HepG2 (cell line): Measurements from ENCODE around the gene VEGFB. TPM values are rescaled to one million over a fixed set of nuclear protein-coding genes. Genes with fewer than 3 reads are reported as not detected.
A peak's percentile ranks its signal among the peaks of the same experiment; 100 is the strongest.

ENCODE experiments used
- EED ChIP-seq: sonication (generic); formaldehyde crosslinking; IDR thresholded peaks from 2 replicates; pipeline ENCODE4 v1.5.0; 2020; ENCODE audit warnings: mild to moderate bottlenecking, missing genetic modification reagents
- GFI1 ChIP-seq: sonication (generic); formaldehyde crosslinking; IDR thresholded peaks from 2 replicates; pipeline ENCODE4 v1.5.0; 2020; ENCODE audit warnings: missing genetic modification reagents, mild to moderate bottlenecking, borderline replicate concordance
- GPN1 ChIP-seq: sonication (generic); formaldehyde crosslinking; IDR thresholded peaks from 2 replicates; pipeline ENCODE4 v1.5.1; 2020; ENCODE audit warnings: missing genetic modification reagents, borderline replicate concordance
- HNF4G ChIP-seq, 2 experiments: sonication (generic) in 1 of 2; formaldehyde crosslinking in 1 of 2; IDR thresholded peaks; 2 replicates each; pipeline versions ENCODE4 v1.4.0 to v1.6.1; 2011 to 2020; ENCODE audit warnings: borderline replicate concordance in 2 of 2, low read depth in 2 of 2, mild to moderate bottlenecking in 2 of 2, low read length in 1 of 2, missing genetic modification reagents in 1 of 2, moderate library complexity in 1 of 2
- JARID2 ChIP-seq: sonication (generic); formaldehyde crosslinking; IDR thresholded peaks from 2 replicates; pipeline ENCODE4 v1.8.1; 2023; ENCODE audit warnings: missing genetic modification reagents, inconsistent platforms; ENCODE audit not compliant: insufficient replicate concordance
- KAT8 ChIP-seq: IDR thresholded peaks from 2 replicates; pipeline ENCODE4 v1.6.1; 2016; ENCODE audit warnings: missing genetic modification reagents, missing compliant biosample characterization
- KLF13 ChIP-seq: sonication (generic); formaldehyde crosslinking; IDR thresholded peaks from 2 replicates; pipeline ENCODE4 v1.4.0; 2020; ENCODE audit warnings: mild to moderate bottlenecking, missing genetic modification reagents
- MAFK ChIP-seq, 2 experiments: IDR thresholded peaks in 1 of 2; conservative IDR thresholded peaks in 1 of 2; 2 replicates each; pipeline ENCODE4 v1.6.1; 2011; ENCODE audit warnings: improper control_type of control experiment in 2 of 2, low read length in 2 of 2
- ZNF253 ChIP-seq: sonication (generic); formaldehyde crosslinking; IDR thresholded peaks from 2 replicates; pipeline ENCODE4 v1.8.0; 2022; ENCODE audit warnings: mild to moderate bottlenecking, missing genetic modification reagents, borderline replicate concordance
- ZNF274 ChIP-seq: sonication (generic); formaldehyde crosslinking; IDR thresholded peaks from 2 replicates; pipeline ENCODE4 v1.5.1; 2020; ENCODE audit warnings: mild to moderate bottlenecking, missing genetic modification reagents
- ZNF678 ChIP-seq: sonication (generic); formaldehyde crosslinking; IDR thresholded peaks from 2 replicates; pipeline ENCODE4 v1.4.0; 2020; ENCODE audit warnings: mild to moderate bottlenecking, missing genetic modification reagents
- ZNF788 ChIP-seq: sonication (generic); formaldehyde crosslinking; IDR thresholded peaks from 2 replicates; pipeline ENCODE4 v1.5.0; 2020; ENCODE audit warnings: mild to moderate bottlenecking, missing genetic modification reagents, borderline replicate concordance
- polyA plus RNA-seq, 8 experiments: library from polyadenylated mRNA; depleted of rRNA in 3 of 8; stranded (reverse) in 7 of 8; unstranded in 1 of 8; fragments of >200 nt; fragmentation: Illumina TruSeq in 4 of 8; extraction: Trizol in 4 of 8; gene quantifications; 2 replicates each; pipeline versions ENCODE4 v1.2.1 to v1.2.3, GENCODE V29; 2011 to 2016; ENCODE audit warnings: low read depth in 4 of 8, missing spikeins in 1 of 8, mixed read lengths in 1 of 8; ENCODE audit not compliant: insufficient read depth in 1 of 8
- total RNA-seq, 5 experiments: library from RNA; depleted of rRNA; stranded (reverse); fragments of >200 nt; fragmentation: Illumina TruSeq; extraction: Trizol; gene quantifications; 2 replicates each; pipeline ENCODE4 v1.2.3, GENCODE V29; 2016; ENCODE audit warnings: low read depth in 1 of 5
- TF ChIP-seq, protein P1 (sequence below): IDR thresholded peaks from 2 replicates; pipeline ENCODE4 v1.6.1; 2016
- TF ChIP-seq, protein P2 (sequence below): sonication (generic); formaldehyde crosslinking; IDR thresholded peaks from 2 replicates; pipeline ENCODE4 v1.9.0; 2021; ENCODE audit warnings: missing genetic modification reagents, borderline replicate concordance
- TF ChIP-seq, protein P3 (sequence below): sonication (generic); formaldehyde crosslinking; IDR thresholded peaks from 2 replicates; pipeline ENCODE4 v1.4.0; 2020; ENCODE audit warnings: missing genetic modification reagents, borderline replicate concordance
- TF ChIP-seq, protein P4 (sequence below): sonication (generic); formaldehyde crosslinking; conservative IDR thresholded peaks from 2 replicates; pipeline ENCODE4 v1.8.0; 2022; ENCODE audit warnings: missing genetic modification reagents

Gene VEGFB
- total and polyA plus RNA-seq, 2 of the 13 experiments (the other 11 are each of a cell fraction or from before 2014, with no cell fraction given), result 9.0 to 11.3 TPM

DNA sequence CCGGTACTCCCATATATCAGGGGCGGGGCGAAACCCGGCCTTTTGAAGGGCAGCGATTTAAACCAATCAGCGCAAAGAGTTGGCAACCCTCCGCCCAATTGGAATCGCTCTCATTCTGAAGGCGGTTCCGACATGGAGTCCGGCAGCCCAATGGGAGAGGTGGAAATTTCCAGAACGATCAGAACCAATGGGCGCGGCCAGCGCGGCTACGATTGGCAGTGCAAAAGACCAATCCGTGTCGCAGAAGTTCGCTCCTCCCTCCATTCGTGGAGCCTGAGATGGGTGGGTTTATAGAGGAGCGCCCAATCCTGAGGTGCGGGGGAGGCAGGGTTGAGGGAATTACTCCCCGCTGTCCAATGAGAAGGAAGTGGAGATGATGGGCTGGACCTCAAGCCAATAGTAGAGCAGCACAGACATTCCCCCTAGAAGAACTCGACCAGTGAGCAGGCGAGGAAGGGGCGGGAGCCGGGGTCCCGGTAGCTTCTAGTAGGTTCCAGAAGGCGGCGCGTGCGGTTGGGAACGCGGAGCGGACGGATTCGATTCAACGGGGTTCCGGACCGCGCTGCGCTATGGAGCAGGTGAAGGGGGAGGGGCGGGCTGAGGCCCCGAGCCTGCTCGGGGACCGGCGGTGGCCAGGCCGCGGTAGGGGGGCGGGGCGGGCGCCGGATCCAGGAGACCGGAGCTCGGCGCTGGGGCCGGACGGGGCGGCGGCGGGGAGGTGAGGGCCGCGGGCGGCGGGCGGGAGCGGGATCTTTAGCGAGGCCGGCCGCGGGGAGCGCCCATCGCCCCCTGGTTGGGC is 48.5 kb upstream of the VEGFB start, which contains the start of gene STIP1 (continued):
- TF ChIP-seq HNF4G (IDR thresholded peaks at IDR 0.05; ENCODE audit: borderline replicate concordance, low read depth, low read length) (no peak), HNF4G (CRISPR knock-in tag; IDR thresholded peaks at IDR 0.05; ENCODE audit: borderline replicate concordance, low read depth) (no peak), ZNF253 (CRISPR knock-in tag) (peak; percentile 43; the same call in 1 of the 2 replicates), ZNF788 (CRISPR knock-in tag) (no peak), JARID2 (CRISPR knock-in tag) (no peak), MAFK (conservative IDR thresholded peaks at IDR 0.05 in 1 of 2, IDR thresholded peaks at IDR 0.05 in 1 of 2; ENCODE audit: low read length in 2 of 2) (no peak), KAT8 (CRISPR knock-in tag) (peak; percentile 37; the same call in 1 of the 2 replicates), GFI1 (CRISPR knock-in tag) (no peak; the same call in 1 of the 2 replicates), GPN1 (CRISPR knock-in tag) (no peak), ZNF274 (CRISPR knock-in tag) (no peak), ZNF678 (CRISPR knock-in tag) (no peak), EED (CRISPR knock-in tag) (no peak), KLF13 (CRISPR knock-in tag) (no peak)
- TF ChIP-seq, protein P1, sequence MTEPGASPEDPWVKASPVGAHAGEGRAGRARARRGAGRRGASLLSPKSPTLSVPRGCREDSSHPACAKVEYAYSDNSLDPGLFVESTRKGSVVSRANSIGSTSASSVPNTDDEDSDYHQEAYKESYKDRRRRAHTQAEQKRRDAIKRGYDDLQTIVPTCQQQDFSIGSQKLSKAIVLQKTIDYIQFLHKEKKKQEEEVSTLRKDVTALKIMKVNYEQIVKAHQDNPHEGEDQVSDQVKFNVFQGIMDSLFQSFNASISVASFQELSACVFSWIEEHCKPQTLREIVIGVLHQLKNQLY (CRISPR knock-in tag), result no peak
- TF ChIP-seq, protein P2, sequence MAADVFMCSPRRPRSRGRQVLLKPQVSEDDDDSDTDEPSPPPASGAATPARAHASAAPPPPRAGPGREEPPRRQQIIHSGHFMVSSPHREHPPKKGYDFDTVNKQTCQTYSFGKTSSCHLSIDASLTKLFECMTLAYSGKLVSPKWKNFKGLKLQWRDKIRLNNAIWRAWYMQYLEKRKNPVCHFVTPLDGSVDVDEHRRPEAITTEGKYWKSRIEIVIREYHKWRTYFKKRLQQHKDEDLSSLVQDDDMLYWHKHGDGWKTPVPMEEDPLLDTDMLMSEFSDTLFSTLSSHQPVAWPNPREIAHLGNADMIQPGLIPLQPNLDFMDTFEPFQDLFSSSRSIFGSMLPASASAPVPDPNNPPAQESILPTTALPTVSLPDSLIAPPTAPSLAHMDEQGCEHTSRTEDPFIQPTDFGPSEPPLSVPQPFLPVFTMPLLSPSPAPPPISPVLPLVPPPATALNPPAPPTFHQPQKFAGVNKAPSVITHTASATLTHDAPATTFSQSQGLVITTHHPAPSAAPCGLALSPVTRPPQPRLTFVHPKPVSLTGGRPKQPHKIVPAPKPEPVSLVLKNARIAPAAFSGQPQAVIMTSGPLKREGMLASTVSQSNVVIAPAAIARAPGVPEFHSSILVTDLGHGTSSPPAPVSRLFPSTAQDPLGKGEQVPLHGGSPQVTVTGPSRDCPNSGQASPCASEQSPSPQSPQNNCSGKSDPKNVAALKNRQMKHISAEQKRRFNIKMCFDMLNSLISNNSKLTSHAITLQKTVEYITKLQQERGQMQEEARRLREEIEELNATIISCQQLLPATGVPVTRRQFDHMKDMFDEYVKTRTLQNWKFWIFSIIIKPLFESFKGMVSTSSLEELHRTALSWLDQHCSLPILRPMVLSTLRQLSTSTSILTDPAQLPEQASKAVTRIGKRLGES (CRISPR knock-in tag), result no peak
- TF ChIP-seq, protein P3, sequence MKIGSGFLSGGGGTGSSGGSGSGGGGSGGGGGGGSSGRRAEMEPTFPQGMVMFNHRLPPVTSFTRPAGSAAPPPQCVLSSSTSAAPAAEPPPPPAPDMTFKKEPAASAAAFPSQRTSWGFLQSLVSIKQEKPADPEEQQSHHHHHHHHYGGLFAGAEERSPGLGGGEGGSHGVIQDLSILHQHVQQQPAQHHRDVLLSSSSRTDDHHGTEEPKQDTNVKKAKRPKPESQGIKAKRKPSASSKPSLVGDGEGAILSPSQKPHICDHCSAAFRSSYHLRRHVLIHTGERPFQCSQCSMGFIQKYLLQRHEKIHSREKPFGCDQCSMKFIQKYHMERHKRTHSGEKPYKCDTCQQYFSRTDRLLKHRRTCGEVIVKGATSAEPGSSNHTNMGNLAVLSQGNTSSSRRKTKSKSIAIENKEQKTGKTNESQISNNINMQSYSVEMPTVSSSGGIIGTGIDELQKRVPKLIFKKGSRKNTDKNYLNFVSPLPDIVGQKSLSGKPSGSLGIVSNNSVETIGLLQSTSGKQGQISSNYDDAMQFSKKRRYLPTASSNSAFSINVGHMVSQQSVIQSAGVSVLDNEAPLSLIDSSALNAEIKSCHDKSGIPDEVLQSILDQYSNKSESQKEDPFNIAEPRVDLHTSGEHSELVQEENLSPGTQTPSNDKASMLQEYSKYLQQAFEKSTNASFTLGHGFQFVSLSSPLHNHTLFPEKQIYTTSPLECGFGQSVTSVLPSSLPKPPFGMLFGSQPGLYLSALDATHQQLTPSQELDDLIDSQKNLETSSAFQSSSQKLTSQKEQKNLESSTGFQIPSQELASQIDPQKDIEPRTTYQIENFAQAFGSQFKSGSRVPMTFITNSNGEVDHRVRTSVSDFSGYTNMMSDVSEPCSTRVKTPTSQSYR (CRISPR knock-in tag), result peak; percentile 94
- TF ChIP-seq, protein P4, sequence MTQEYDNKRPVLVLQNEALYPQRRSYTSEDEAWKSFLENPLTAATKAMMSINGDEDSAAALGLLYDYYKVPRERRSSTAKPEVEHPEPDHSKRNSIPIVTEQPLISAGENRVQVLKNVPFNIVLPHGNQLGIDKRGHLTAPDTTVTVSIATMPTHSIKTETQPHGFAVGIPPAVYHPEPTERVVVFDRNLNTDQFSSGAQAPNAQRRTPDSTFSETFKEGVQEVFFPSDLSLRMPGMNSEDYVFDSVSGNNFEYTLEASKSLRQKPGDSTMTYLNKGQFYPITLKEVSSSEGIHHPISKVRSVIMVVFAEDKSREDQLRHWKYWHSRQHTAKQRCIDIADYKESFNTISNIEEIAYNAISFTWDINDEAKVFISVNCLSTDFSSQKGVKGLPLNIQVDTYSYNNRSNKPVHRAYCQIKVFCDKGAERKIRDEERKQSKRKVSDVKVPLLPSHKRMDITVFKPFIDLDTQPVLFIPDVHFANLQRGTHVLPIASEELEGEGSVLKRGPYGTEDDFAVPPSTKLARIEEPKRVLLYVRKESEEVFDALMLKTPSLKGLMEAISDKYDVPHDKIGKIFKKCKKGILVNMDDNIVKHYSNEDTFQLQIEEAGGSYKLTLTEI (CRISPR knock-in tag), result no peak
